HG03060 (cell line): ENCODE results near the gene DIPK1C.

Source experiments
- ATAC-seq: cut with Tn5 transposase; IDR thresholded peaks from one replicate; pipeline ENCODE4 v1.9.1; 2021; ENCODE audit warnings: low read depth, moderate number of reproducible peaks; ENCODE audit not compliant: unreplicated experiment

Gene DIPK1C

GRCh38 chr18:74454279-74454751 is 2.8 kb downstream of the DIPK1C start:
- no peak for ATAC-seq

- ATAC-seq, result no peak
Observed at GRCh38 chr18:74453642-74454198, 3.4 kb downstream of the DIPK1C start.

DNA sequence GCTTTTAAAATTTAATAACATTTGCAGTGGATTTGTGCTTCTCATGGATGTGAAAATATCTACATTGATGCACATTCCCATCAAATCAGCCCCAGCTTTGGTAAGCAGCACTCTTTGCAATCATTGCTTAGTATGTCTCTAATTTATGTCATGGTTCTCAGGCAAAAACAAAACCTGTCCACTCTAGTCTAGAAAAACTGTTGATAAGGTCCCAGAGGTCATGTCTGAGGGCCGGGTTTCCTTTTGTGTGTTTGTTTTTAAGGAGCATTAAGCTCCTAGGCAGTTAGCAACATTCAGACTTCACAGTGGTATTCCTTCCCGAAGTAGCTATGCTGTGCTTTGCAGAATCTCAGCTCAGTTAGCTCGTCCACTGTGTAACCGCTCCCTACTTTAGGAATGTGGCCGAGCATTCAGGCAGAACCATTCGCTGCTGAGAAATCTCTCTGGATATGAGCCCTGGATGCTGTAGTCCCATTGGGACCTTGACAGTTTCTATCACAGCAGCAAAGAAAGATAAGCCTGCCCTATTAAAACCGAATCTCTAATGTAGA is 4.0 kb downstream of the DIPK1C start:
- ATAC-seq, result no peak

DNA sequence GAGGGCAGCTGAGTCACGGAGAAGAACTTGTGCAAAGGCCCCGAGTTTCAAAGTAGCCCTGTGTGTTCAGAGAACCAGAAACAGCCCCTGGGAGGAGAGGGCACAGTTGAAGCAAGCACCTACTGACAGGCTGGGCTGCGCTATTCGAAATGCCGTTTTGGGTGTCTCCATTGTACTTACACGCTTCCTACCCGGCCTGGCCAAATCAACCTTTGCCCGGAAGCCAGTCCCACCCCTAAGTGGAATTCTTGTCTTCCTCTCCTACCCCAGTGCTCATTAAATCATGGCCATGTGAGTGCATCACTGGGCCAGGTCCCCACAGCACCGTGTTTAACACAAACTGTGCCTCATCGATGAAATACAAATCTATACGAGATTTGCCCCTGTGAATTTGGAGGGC is 6.0 kb downstream of the DIPK1C start:
- no peak for ATAC-seq

GRCh38 chr18:74450626-74451025 is 6.5 kb downstream of the DIPK1C start:
- ATAC-seq, result no peak

GRCh38 chr18:74447404-74448152 is 9.5 kb downstream of the DIPK1C start:
- ATAC-seq, result no peak

GRCh38 chr18:74446631-74447403 is 10.3 kb downstream of the DIPK1C start:
- ATAC-seq, result no peak

DNA sequence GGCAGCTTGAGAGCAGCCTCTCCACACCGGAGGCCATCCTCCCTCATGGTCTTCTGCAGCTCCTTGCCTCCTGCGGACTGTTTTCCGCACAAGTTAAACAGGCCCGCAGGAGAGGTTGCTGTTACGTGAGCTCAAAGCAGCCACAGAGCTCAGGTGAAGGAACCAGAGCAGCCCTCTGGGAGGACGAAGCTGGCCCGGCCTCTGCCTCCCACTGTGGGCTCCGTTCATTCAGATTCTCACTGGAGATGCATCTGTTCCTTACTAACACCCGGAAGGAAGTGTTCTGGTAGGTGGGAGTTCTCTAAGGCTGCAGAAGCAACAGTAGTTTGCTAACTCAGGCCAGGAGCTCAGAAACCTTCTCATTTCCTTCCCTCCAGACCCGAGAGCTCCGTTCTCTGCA is 10.9 kb downstream of the DIPK1C start:
- ATAC-seq, result no peak

- no peak for ATAC-seq
Observed at GRCh38 chr18:74445585-74445984, 11.5 kb downstream of the DIPK1C start.

GRCh38 chr18:74444104-74444503 is 13.0 kb downstream of the DIPK1C start:
- ATAC-seq, result no peak

DNA sequence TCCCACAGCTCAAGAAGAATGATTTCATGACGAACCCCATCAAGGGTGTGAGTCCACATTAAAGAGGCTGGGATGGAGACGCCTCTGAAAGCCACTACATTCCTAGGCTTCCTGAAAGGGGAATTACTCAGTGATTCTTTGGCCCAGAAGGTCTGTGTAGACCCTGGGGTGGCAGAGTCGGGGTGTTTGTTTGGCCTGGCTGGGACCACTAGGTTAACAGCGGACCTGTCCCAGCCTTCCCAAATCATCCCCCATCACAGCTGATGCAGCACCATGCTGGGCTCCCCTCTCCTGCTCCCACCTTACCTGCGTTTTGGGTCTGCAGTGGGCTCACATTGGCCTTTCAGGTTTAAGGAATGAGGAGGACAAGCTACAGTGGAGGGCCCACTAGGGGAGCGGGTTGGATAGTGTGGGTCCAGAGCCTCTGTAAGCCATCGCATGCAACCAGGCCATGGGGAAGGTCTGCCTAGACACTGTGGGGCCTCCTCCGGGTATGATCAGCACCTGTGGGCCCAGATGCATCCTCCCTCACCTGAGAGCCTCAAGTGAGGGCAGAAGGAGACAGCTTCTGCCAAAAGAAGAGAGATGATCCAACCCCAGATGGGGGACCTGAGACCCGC is 16.2 kb downstream of the DIPK1C start:
- ATAC-seq, result no peak

GRCh38 chr18:74438091-74438490 is 19.0 kb downstream of the DIPK1C start:
- no peak for ATAC-seq

- no peak for ATAC-seq
Observed at GRCh38 chr18:74436158-74436769, 20.8 kb downstream of the DIPK1C start.

DNA sequence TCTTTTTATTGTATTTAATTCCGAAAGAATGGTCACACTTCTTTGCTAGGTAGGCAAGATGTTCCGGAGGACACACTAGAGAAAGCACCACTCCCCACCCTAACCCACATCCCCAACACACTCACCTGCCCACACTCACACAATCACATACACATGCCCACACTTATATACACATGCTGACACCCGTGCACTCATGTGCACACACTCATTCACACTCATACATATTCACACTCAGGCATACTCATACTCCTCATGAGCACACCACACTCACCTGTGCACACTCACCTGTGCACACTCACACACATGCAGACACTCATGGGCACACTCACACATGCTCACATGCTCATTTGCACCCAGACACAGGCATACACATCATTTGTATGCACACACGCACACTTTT is 21.4 kb downstream of the DIPK1C start:
- ATAC-seq, result no peak

DNA sequence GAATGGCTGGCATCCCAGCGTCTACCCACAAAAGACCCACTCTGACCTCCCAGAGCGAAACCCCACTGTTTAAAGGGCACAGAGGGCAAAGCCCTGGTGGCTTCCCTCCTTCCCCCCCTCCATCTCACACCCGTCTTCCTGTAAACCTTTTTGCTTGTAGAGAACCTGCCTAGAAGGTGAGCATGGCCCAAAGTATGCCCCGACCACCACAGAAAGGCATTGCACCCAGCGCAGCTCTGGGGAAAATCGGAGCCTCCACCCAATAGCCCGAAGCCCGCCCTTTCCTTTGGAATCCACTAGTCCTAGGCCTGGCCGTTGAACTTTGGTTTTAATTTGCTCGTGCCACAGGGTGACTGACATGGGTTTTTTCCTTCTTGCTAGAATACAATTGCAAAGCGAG is 22.6 kb downstream of the DIPK1C start:
- no peak for ATAC-seq

DNA sequence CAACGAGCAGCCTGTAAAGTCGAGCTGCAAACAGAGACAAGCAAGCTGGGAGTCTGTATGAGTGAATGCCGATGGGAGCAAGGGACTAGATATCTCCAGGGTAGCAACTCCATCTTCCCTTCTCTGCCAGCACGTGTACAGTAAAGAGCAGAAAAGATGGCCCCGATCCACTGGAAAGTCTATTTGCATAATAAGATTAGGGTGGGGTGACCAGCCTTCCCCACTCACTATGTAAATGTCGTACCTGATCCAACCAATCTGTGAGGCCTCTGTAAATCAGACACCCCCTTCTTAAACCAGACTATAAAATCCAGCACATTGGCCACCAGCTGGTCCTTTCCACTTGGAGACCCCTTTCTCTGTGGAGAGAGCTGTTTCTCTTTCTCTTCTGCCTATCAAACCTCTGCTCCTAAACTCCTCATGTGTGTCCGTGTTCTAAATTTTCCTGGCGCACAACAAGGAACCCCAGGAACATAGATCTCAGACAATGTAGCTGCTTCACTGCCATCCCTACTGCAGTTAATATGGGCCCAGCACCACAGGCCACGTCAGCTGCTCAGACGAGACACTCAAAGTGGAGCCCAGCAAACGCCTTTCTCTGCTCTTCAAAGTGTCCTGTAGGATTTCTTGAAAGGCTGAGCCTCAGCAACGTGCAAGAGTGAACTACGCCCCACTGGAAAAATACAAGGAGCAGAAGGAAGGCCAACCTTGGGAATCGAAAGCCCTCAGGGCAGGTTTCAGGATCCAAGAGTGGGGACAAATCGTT is 26.1 kb downstream of the DIPK1C start:
- ATAC-seq, result no peak

GRCh38 chr18:74430231-74430630 is 26.9 kb downstream of the DIPK1C start:
- no peak for ATAC-seq

- ATAC-seq, result no peak
Observed at GRCh38 chr18:74429096-74429495, 28.0 kb downstream of the DIPK1C start.

GRCh38 chr18:74427442-74428112 is 29.5 kb downstream of the DIPK1C start:
- ATAC-seq, result no peak
